Left ventricle myocardium superior (tissue), 1 donor: ENCODE results near the gene DRICH1. TPM values are rescaled to one million over a fixed set of nuclear protein-coding genes. Genes with fewer than 3 reads are reported as not detected.
"Not testable (repeated sequence)": the region's sequence is repeated elsewhere in the genome, so short reads cannot be mapped to it uniquely, and the experiment has no call there.

Experiments used
- ATAC-seq: fragments of 200-7000 bp; cut with Tn5 transposase; one replicate; pipeline ENCODE4 v1.9.1; 2020; ENCODE audit warnings: mild to moderate bottlenecking, moderate library complexity
- DNase-seq: peaks from one replicate; pipeline ENCODE4 v3.0.0-alpha.2; 2020
- intact Hi-C: fragments of 100-400 bp; cut with micrococcal nuclease; formaldehyde crosslinking; loops from one replicate; pipeline ENCODE4 v1.11.0; 2022
- total RNA-seq: library from RNA; stranded (reverse); fragmentation: NEBNext Ultra II Directional; extraction: Animal tissue kit (Norgen Biotek cat#: 25700); gene quantifications from one replicate; pipeline ENCODE4 v1.2.1, GENCODE V29; 2021
- donor health status: DM: no; HTN: yes; CAD: no; lungs with severe emphysema.

DRICH1 gene
- total RNA-seq, 1 donor from 2014 or later, result not detected

GRCh38 chr22:23652286-23652685 lies 20.2 kb upstream of the DRICH1 start:
- ATAC-seq (no peak), DNase-seq (no peak)
- intact Hi-C loops, result no loop called here

DNA sequence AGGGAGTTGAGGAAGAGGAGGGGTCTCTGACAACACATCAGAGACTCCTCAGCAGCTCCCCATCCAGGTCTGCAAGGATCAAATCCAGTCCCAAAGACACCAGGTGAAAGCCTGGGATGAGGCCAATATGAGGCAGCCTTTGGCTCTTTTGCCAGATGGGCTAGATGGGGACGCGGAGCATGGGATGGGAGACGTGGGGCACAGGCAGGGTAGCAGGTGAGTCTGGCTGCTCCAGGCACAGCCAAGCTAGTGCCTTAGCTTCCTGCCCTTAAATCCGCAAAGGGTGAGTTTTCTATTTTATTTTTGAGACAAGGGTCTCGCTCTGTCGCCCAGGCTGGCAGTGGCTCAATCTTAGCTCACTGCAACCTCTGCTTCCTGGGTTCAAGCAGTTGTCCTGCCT lies 19.6 kb upstream of the DRICH1 start:
- intact Hi-C loops, result no loop called here
- ATAC-seq (no peak), DNase-seq (no peak)

DNA sequence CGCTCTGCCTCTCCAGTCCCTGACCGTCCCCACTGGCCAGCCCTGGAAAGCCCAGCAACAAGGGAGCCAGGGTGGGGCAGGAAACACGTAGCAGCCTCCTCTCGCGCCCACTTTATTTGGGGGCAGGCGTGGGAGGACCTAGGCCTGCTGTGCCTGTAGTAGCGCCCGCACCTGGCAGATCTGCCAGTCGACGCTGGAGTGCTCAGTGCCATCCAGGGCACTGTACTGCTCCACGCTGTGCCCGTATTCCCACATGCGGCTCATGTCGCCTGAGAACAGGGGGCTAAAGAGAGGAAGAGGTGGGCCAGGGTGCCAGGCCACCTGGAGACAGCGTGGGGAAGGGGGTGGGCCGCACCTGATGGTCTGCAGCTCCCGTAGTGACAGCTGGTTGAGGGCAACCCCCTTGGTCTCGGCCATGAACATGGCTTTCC lies 17.0 kb upstream of the DRICH1 start:
- no peak for DNase-seq
- intact Hi-C loops, result no loop called here
- ATAC-seq, result no peak

GRCh38 chr22:23646526-23646925 lies 14.4 kb upstream of the DRICH1 start:
- ATAC-seq, DNase-seq: not testable (repeated sequence)

DNA sequence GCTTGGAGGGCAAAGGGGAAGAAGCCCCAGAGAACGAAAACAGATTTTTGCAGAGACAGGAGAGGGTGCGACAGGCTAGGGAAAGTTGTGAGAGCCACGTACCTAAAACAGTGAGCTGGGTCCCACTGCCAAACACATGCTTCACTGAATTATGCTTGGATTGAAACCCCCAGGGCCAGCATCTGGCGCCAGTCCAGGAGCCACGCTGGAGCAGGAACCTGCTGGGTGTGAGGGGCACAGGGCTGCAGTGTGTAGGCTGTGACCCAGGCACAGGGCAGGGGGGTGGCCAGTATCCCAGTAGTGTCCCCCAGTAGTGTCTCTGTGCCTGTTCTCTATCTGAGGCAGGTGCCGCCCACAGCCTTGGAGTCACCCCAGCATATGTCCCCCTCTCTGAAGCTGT lies 8.1 kb upstream of the DRICH1 start:
- intact Hi-C loops, DNase-seq: not testable (repeated sequence)
- ATAC-seq, result peak; percentile 15

More at GRCh38 chr22:23646526-23646925, 14.4 kb upstream of the DRICH1 start:
- intact Hi-C loops, result not testable (repeated sequence)

GRCh38 chr22:23639661-23640060 lies 7.5 kb upstream of the DRICH1 start:
- intact Hi-C loops, result no loop called here
- no peak for DNase-seq
- peak; percentile 14 for ATAC-seq

GRCh38 chr22:23638611-23639010 lies 6.5 kb upstream of the DRICH1 start:
- ATAC-seq, result no peak
- DNase-seq, result no peak
- intact Hi-C loops, result no loop called here

GRCh38 chr22:23635291-23635690 lies 3.2 kb upstream of the DRICH1 start:
- intact Hi-C loops, result not testable (repeated sequence)

DNA sequence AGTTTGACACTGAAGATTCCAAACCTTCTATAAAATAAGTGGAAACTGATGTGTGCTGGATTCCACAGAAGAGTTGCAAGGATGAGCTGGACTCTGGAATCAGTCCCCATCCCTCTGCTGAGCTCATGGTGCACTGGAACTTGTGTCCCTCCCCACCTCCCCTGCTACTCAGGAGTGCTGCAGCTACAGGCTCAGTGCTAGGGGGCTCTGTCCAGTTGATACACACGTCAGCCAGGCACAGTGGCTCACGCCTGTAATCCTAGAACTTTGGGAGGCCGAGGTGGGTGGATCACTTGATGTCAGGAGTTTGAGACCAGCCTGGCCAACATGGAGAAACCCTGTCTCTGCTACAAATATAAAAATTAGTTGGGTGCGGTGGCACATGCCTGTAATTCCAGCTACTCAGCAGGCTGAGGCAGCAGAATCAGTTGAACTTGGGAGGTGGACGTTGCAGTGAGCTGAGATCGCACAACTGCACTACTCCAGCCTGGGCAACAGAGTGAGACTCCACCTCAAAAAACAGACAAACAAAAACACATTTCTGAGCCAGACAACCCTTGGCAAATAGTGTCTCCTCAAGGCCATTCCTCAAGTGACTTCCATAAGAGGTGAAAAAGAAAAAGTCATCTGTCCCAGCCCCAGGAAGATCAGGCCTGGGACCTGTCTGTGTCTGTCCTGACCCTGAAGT lies 3.9 kb downstream of the DRICH1 start:
- intact Hi-C loops, DNase-seq: not testable (repeated sequence)

More at GRCh38 chr22:23635291-23635690, 3.2 kb upstream of the DRICH1 start:
- DNase-seq, ATAC-seq: not testable (repeated sequence)

DNA sequence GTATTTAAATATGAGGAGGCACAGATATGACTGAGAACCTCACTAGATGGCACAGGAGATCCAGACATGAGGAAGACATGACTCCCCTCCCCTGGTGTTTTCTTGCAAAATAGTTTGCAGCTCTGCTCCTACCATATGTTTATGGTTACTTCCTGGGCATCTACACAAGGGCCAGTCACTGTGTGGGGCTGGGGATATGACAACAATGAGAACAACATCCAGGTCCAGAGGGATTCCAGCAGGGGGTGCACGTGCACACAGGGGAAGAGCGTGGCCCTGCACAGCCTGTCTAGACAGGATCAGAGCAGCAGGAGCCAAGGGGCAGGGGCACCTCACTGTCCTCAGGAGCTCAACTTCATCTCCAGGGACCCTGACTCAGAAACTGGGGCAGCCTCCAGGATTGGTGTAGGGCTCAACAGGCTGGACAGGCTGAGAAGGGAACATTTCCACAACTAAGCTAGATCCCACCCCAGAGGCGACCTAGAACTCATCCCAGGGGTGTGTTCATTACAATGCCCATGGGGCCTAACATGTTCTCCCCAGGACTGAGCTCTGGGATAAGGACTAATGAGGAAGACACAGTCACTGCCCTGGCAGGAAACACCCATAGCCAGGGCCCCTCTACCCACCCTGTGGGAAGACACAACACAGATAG lies 4.6 kb downstream of the DRICH1 start:
- peak; percentile 61 for DNase-seq
- ATAC-seq, result peak; percentile 92
- intact Hi-C loops, result not testable (repeated sequence)

More for the DNA sequence above, 3.9 kb downstream of the DRICH1 start:
- not testable (repeated sequence) for ATAC-seq

DNA sequence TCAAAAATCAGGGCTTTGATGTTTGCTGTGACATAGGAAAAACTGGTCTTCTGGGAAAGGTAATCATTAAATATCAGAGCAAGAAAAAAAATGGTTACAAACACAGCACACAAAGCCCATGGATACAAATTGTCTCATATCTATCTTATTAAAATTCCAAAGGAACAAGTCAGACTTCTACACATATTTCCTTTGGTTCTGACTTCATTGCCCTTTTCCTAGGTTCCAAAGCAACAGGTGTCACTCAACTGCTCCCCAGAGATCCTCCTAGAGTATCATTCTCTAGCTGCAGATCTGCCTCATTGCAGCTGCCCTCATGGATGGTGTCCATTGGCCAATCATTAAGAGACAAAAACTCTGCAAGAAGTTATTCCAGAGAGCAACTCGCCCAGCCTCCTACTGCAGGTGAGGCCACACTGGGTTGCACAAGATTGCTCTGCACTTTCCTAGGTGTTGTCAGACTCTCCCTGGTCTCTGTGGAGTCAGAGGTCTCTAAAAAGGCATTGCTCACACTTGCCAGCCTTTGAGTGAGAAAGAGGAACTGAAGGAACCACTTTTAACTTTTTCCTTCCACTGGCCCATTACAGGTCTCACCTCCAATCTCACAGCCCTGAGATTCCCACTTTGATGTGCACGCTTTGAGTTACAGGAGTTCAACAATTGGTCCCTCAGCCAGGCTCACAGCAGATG lies 5.7 kb downstream of the DRICH1 start:
- ATAC-seq (no peak), DNase-seq (no peak)
- intact Hi-C loops, result no loop called here

DNA sequence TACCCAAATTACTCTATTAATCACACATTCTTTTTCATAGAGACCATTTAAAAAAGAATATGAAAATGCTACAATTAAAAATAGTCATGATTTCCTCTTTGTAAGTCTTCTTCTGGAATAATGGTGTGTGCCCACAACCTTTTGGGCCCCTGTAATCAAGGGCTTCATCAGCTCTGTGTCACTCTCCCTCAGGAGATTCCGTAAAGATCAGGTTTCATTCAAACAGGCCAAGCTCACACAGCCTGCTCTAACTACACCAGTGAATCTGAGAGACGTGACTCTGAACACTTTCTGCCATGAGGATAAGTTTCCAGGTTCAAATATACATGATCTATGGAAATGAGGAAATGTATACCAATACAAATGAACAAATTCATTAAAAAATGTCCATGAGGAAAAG lies 9.5 kb downstream of the DRICH1 start:
- DNase-seq (no peak), ATAC-seq (no peak)
- intact Hi-C loops, result no loop called here

DNA sequence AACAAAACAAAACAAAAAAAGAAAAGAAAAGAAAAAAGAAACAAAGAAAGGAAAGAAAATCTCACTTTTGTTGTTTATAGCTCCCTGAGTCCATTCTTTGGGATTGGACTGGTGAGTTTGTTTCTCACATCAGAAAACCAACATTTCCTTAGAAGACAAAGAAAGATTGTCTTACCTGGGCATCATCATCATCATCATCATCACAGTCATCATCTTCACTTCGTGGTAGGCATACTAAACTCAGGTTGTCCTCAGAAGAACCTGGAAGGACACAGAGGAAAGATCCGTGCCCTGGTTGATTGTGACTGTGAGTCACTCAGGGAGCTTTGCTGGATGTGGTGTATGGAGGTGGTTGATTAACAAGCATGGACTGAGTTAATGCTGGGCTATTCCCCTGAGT lies 10.2 kb downstream of the DRICH1 start:
- intact Hi-C loops, ATAC-seq, DNase-seq: not testable (repeated sequence)

DNA sequence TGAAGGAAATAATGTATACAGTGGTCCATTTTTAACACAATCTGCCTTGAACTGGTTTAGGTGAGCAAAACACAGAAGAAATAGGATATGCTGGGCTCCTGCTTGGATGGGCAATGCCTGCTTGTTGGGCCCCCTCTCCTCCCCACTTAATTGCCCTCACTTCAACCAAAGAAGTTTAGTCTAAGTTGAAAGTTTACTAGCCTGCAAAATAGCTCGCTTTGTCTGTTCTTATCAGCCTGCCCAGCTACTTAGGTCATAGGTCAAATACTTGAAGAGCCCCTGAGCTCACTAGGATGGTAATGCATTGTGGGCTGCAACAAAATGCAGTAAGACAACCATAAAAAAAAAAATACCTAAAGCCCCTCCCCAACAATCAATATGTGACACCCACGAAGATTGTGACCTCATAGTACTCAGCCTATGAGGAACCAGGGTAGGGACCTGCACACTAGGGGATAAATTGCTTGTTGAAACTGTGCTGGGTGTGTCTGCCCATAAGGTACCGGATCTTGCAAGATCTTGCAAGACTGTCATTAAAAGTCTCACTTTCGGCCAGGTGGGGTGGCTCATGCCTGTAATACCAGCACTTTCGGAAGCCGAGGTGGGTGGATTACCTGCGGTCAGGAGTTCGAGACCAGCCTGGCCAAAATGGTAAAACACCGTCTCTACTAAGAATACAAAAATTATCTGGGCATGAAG lies 10.9 kb downstream of the DRICH1 start:
- DNase-seq (no peak), ATAC-seq (no peak)
- intact Hi-C loops, result no loop called here

- intact Hi-C loops, result no loop called here
- no peak for DNase-seq
- no peak for ATAC-seq
Observed at GRCh38 chr22:23613193-23613972, 18.7 kb downstream of the DRICH1 start.

DNA sequence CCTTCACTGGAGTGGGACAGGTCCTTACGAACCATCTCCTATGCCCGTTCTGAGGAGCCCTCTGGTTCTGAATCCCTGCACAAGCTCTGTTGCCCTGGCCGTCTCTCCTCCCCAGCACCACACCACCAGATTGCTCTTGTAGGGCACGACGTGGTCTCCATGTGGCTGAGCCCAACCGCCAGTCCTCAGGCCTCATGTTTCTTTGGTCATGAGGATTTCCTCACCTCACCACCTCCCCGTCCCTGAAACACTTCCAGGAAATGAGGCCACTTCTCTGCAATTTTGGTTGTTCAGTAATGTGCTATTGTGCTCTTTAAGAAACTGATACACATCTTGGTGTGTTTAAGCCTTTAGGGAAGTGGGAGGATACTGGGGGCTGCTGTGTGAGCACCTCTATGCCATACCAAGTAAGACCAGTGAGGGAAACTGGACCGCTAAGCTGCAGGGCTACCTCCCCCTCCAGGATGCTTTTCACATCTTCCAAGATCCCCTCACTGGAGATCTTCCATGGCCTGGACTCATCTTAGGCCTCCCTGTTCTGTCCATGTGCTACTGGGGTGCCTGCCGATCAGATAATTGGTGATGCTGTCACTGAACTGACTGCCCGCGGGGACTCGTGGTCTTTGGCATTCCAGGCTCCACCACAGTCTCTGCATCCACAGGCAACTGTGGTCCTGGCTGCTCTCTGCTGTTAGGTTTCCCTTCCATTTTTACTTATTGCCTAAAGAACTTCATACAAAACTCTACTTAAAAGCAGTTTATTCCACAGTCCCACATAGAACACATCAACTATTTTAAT lies 21.9 kb downstream of the DRICH1 start:
- no peak for ATAC-seq
- intact Hi-C loops, result no loop called here
- DNase-seq, result no peak

DNA sequence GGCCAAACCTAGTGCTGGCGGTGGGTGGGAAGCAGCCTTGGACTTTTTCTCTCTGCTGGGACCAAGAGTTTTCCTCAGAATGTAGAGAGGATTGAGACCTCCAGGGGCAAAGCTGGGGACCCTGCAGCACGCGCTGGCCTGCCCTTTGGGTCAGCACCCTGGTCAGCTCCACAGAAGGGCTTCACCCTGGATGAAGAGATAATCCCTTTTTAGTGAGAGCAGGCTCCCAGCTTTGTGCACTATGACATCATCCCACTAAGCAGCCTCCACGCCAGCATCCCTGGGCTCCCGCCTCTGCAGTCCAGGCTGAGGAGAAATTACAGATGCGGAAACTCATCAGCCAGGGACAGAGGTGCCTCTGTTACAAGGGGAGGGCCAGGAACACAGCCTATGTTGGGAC lies 23.5 kb downstream of the DRICH1 start:
- intact Hi-C loops, result no loop called here
- DNase-seq (no peak), ATAC-seq (no peak)
